Lung (tissue), 12 donors: ENCODE results near the gene ANKRD52. TPM values are rescaled to one million over a fixed set of nuclear protein-coding genes. Genes with fewer than 3 reads are reported as not detected.
A peak's percentile ranks its signal among the peaks of the same experiment; 100 is the strongest.
"Not testable (repeated sequence)": the region's sequence is repeated elsewhere in the genome, so short reads cannot be mapped to it uniquely, and the experiment has no call there.

Experiments used
- ATAC-seq: fragments of 200-7000 bp; cut with Tn5 transposase; one replicate; pipeline ENCODE4 v1.9.1; 2020; ENCODE audit warnings: moderate number of reproducible peaks; ENCODE audit not compliant: insufficient read depth, low FRiP score
- DNase-seq, 3 donors: peaks; one replicate each; pipeline ENCODE4 v3.0.0-alpha.2; 2013 to 2017
- H3K27ac ChIP-seq, 2 donors: one replicate each; pipeline ENCODE4 v1.5.1; 2013; ENCODE audit warnings: mild to moderate bottlenecking in 2 of 2, moderate library complexity in 2 of 2, control low read depth in 1 of 2, inconsistent platforms in 1 of 2, low read depth in 1 of 2, low read length in 1 of 2
- H3K27me3 ChIP-seq, 3 donors: one replicate each; pipeline ENCODE4 v1.5.1; 2013; ENCODE audit warnings: low read length in 2 of 3; ENCODE audit not compliant: control insufficient read depth in 3 of 3, insufficient read depth in 3 of 3
- H3K36me3 ChIP-seq, 4 donors: one replicate each; pipeline ENCODE4 v1.5.1; 2013; ENCODE audit warnings: low read length in 4 of 4, mild to moderate bottlenecking in 1 of 4, moderate library complexity in 1 of 4; ENCODE audit not compliant: control insufficient read depth in 4 of 4, insufficient read depth in 4 of 4
- H3K4me1 ChIP-seq, 5 donors: one replicate each; pipeline ENCODE4 v1.5.1; 2013; ENCODE audit warnings: low read length in 5 of 5, mild to moderate bottlenecking in 2 of 5, moderate library complexity in 1 of 5; ENCODE audit not compliant: control insufficient read depth in 5 of 5, insufficient read depth in 5 of 5
- H3K4me3 ChIP-seq: one replicate; pipeline ENCODE4 v1.5.1; 2013; ENCODE audit warnings: mild to moderate bottlenecking, control low read depth, moderate library complexity
- H3K9ac ChIP-seq, 2 donors: one replicate each; pipeline ENCODE4 v1.5.1; 2013; ENCODE audit warnings: low read length in 2 of 2, control low read depth in 1 of 2; ENCODE audit not compliant: insufficient read depth in 1 of 2
- H3K9me3 ChIP-seq, 4 donors: one replicate each; pipeline ENCODE4 v1.5.1; 2013; ENCODE audit warnings: low read length in 3 of 4, mild to moderate bottlenecking in 1 of 4, moderate library complexity in 1 of 4; ENCODE audit not compliant: control insufficient read depth in 4 of 4, insufficient read depth in 3 of 4
- CTCF ChIP-seq: IDR thresholded peaks from 2 replicates; pipeline ENCODE4 v1.5.1; 2012; ENCODE audit warnings: mild to moderate bottlenecking; ENCODE audit errors: control extremely low read depth, extremely low read depth
- WGBS, 2 donors: extraction: QIAGEN DNeasy Blood & Tissue Kit; methylation state at CpG; one replicate each; pipeline ENCODE4 v1.1.7; 2013; 5-methylcytosine and 5-hydroxymethylcytosine counted together
- polyA plus RNA-seq, 2 donors: library from polyadenylated mRNA; stranded (reverse); fragments of 200-250 nt; gene quantifications; one replicate each; pipeline ENCODE4 v1.2.1, GENCODE V29; 2013
- total RNA-seq, 2 donors: library from RNA; depleted of rRNA in 1 of 2; stranded (reverse); fragments of >200 nt in 1 of 2; gene quantifications; one replicate each; pipeline ENCODE4 v1.2.1, GENCODE V29; 2014 to 2021
- donor health status: control.
- donor health status: control.
- donor health status: Bipolar disorder and iron deficiency.
- donor health status: healthy.
- donor health status: DM: yes; HTN: yes; CAD: no.

The ANKRD52 gene
- total and polyA plus RNA-seq, 4 donors = 9.2 to 38.1 (median 17.9) TPM

- H3K27me3 ChIP-seq = no peaks in the 10 kb centered on the region
- no peak for ATAC-seq
- no peak overlapping the region for H3K27ac ChIP-seq
- no peak for TF ChIP-seq CTCF
- DNase-seq = no peak
- H3K9me3 ChIP-seq = no peaks in the 10 kb centered on the region
- no peak overlapping the region for H3K4me3 ChIP-seq
- 90 to 91% methylated on average over 9 of the region's 9 CpGs for WGBS, 2 donors
- no peaks in the 10 kb centered on the region for H3K36me3 ChIP-seq
- H3K4me1 ChIP-seq = no peaks in the 10 kb centered on the region
- no peak overlapping the region for H3K9ac ChIP-seq
These were observed 60.1 kb downstream of the ANKRD52 start for GRCh38 chr12:56197921-56198635.

GRCh38 chr12:56196818-56197550, 61.2 kb downstream of the ANKRD52 start:
- H3K9ac ChIP-seq, DNase-seq: not testable (repeated sequence)
- 65 to 76% methylated on average over 11 of the region's 11 CpGs for WGBS, 2 donors

GRCh38 chr12:56193025-56193578, 65.1 kb downstream of the ANKRD52 start:
- WGBS, 2 donors = 47 to 63% methylated on average over 1 of the region's 1 CpG
- Histone ChIP-seq H3K9me3 (no peaks in the 10 kb centered on the region), H3K9ac (peak overlapping the region in 1 of 2 donors; percentile 9), H3K27me3 (no peaks in the 10 kb centered on the region), H3K27ac (no peak overlapping the region), H3K4me3 (no peak overlapping the region), H3K4me1 (peaks cover 0 to 13% (median under 1%) of the 10 kb centered on the region in 5 donors), H3K36me3 (no peaks in the 10 kb centered on the region)
- no peak for ATAC-seq
- TF ChIP-seq CTCF = peak; percentile 83
- DNase-seq = peak; percentile 77 to 90 (median 90)

More at GRCh38 chr12:56196818-56197550, 61.2 kb downstream of the ANKRD52 start:
- H3K9me3 ChIP-seq, H3K27me3 ChIP-seq, H3K4me1 ChIP-seq, H3K4me3 ChIP-seq, H3K36me3 ChIP-seq: not testable (repeated sequence)
- ATAC-seq = peak; percentile 45
- H3K27ac ChIP-seq = peak overlapping the region; percentile 21 to 22

GRCh38 chr12:56192582-56192981, 65.6 kb downstream of the ANKRD52 start:
- no peak overlapping the region for H3K4me3 ChIP-seq
- H3K9me3 ChIP-seq = no peaks in the 10 kb centered on the region
- H3K4me1 ChIP-seq = peaks cover 0 to 18% (median 3%) of the 10 kb centered on the region in 5 donors
- no peak overlapping the region for H3K9ac ChIP-seq
- no peak for TF ChIP-seq CTCF
- no peak for DNase-seq
- H3K27ac ChIP-seq = no peak overlapping the region
- no peaks in the 10 kb centered on the region for H3K27me3 ChIP-seq
- ATAC-seq = no peak
- H3K36me3 ChIP-seq = no peaks in the 10 kb centered on the region
